ENCODE measurements around the gene STIMATE. TPM values are rescaled to one million over a fixed set of nuclear protein-coding genes. Genes with fewer than 3 reads are reported as not detected.

Gene STIMATE
- total RNA-seq, 2 donors from 2014 or later: 7.6 to 10.3 TPM

GRCh38 chr3:52917044-52917443, 19.7 kb upstream of the STIMATE start:
- Histone ChIP-seq H3K4me3 (no peak overlapping the region), H3K4me1 (no peaks in the 10 kb centered on the region), H3K27ac (no peak overlapping the region), H3K9me3 (no peaks in the 10 kb centered on the region), H3K27me3 (no peaks in the 10 kb centered on the region), H3K36me3 (peaks cover 40% of the 10 kb centered on the region)
- TF ChIP-seq CTCF (IDR thresholded peaks at IDR 0.05): no peak
- no peak for DNase-seq (ENCODE audit: low spot score)

DNA sequence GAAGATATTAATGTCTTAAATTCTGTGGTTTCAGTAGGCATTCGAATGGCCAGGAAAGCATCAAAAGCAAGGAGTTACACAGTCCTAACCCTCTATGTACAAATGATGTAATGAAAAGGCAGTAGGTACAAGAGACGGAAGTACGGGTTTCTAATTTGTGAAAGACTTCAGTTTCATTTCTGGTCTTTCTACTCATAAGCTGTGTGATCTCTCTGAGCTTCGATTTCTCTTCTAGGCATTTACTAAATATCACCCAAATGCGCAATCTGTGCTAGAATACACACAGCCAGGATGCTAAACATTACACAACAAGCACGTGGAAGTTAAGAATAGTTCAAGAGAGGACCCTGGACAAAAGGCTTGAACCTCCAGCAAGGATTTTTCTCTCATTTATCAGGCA, 17.9 kb upstream of the STIMATE start:
- no peak overlapping the region for H3K4me3 ChIP-seq
- peaks cover 27% of the 10 kb centered on the region for H3K36me3 ChIP-seq
- H3K27me3 ChIP-seq: no peaks in the 10 kb centered on the region
- H3K4me1 ChIP-seq: no peaks in the 10 kb centered on the region
- no peak for DNase-seq (ENCODE audit: low spot score)
- no peak for TF ChIP-seq CTCF (IDR thresholded peaks at IDR 0.05)
- H3K9me3 ChIP-seq: no peaks in the 10 kb centered on the region
- H3K27ac ChIP-seq: no peak overlapping the region

GRCh38 chr3:52912885-52913731, 15.8 kb upstream of the STIMATE start:
- no peak for TF ChIP-seq CTCF (IDR thresholded peaks at IDR 0.05)
- Histone ChIP-seq H3K27me3 (no peaks in the 10 kb centered on the region), H3K4me1 (no peaks in the 10 kb centered on the region), H3K27ac (no peak overlapping the region), H3K4me3 (no peak overlapping the region), H3K9me3 (no peaks in the 10 kb centered on the region), H3K36me3 (peaks cover 16% of the 10 kb centered on the region)
- no peak for DNase-seq (ENCODE audit: low spot score)

DNA sequence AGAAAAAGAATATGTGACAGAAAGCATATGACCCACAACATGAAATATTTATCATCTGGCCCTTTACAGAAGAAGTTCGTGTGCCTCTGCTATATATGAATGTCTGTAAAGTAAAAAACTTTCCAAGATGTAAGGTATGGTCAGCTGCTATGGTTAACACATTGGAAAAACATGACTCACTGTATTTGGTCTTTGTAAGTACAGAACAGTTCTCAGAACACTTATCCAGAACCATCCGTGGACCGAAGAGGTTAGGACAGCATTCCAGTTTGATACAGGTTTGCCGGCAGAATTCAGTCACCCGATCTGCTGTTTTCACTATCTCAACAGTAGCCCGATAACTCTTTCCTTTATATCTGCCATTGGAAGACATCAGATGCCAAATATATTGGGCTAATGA, 13.5 kb upstream of the STIMATE start:
- DNase-seq (ENCODE audit: low spot score): no peak
- H3K36me3 ChIP-seq: peaks cover 26% of the 10 kb centered on the region
- H3K9me3 ChIP-seq: no peaks in the 10 kb centered on the region
- H3K27ac ChIP-seq: no peak overlapping the region
- H3K4me3 ChIP-seq: no peak overlapping the region
- no peaks in the 10 kb centered on the region for H3K4me1 ChIP-seq
- no peaks in the 10 kb centered on the region for H3K27me3 ChIP-seq
- TF ChIP-seq CTCF (IDR thresholded peaks at IDR 0.05): no peak

- Histone ChIP-seq H3K27me3 (no peaks in the 10 kb centered on the region), H3K36me3 (peaks cover 17% of the 10 kb centered on the region), H3K4me1 (no peaks in the 10 kb centered on the region), H3K27ac (no peak overlapping the region), H3K9me3 (no peaks in the 10 kb centered on the region), H3K4me3 (no peak overlapping the region)
- DNase-seq (ENCODE audit: low spot score): no peak
- no peak for TF ChIP-seq CTCF (IDR thresholded peaks at IDR 0.05)
Observed at GRCh38 chr3:52907497-52907896, 10.1 kb upstream of the STIMATE start.

DNA sequence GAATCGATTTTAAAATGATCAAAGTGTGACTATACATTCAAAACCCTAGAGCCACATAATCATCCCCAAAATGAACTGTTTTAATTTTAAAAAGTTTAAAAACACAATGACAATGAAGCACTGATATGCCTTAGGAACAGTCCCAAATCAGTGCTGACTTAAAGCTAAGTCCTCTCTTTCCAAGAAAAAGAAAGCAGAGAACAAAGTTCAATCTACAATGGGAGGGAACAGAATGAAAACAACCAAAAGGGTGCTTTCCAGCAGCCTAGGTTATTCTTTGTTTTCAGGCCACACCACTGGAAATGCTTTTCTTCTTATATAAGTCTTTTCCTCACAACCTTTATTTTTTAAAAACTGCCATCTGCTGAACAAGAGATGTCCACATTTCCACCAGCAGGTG, 7.2 kb upstream of the STIMATE start:
- H3K36me3 ChIP-seq: peaks cover 10% of the 10 kb centered on the region
- H3K27ac ChIP-seq: no peak overlapping the region
- no peaks in the 10 kb centered on the region for H3K9me3 ChIP-seq
- no peaks in the 10 kb centered on the region for H3K4me1 ChIP-seq
- no peak for DNase-seq (ENCODE audit: low spot score)
- H3K4me3 ChIP-seq: no peak overlapping the region
- no peak for TF ChIP-seq CTCF (IDR thresholded peaks at IDR 0.05)
- H3K27me3 ChIP-seq: no peaks in the 10 kb centered on the region

All from right atrium auricular region (tissue), 2 donors.